ENCODE results near the gene DENND6B.

GRCh38 chr22:50339945-50340879 lies 13.4 kb upstream of the DENND6B start:
- TF ChIP-seq CTCF (IDR thresholded peaks at IDR 0.05) (no peak), POLR2A (IDR thresholded peaks at IDR 0.05) (no peak)
